Fibroblast of pulmonary artery (primary cell): ENCODE data around the gene FN3K.
A peak's percentile ranks its signal among the peaks of the same experiment; 100 is the strongest.

Experiments
- DNase-seq: peaks from one replicate; pipeline ENCODE4 v3.0.0-alpha.2; 2010; ENCODE audit warnings: low read depth
- H3K4me3 ChIP-seq: replicated peaks from 2 replicates; pipeline ENCODE4 v1.5.1; 2011; ENCODE audit warnings: low read depth, mild to moderate bottlenecking, control low read depth, low read length, moderate library complexity
- TF ChIP-seq, protein P1 (sequence below): IDR thresholded peaks from 2 replicates; pipeline ENCODE4 v1.5.1; 2011; ENCODE audit warnings: mild to moderate bottlenecking, control low read depth, low read length, inconsistent platforms; ENCODE audit errors: missing control alignments

Gene FN3K

DNA sequence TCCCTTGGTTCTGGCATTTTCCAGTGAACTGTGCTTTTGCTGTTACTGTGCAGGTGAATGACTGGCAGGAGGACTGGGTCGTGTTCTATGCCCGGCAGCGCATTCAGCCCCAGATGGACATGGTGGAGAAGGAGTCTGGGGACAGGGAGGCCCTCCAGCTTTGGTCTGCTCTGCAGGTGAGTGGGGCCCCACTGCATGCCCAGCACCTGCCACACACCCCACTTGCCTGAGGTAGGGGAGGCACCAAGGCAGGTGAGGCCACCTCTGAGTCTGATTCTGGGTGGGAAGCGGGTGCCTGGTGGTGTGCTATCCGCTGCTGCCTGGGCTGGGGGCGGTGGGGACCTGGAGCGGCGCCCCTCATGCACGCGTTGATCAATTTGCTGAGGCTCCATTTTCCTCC is 9.0 kb upstream of the FN3K start:
- no peak for DNase-seq
- no peak overlapping the region for H3K4me3 ChIP-seq

DNA sequence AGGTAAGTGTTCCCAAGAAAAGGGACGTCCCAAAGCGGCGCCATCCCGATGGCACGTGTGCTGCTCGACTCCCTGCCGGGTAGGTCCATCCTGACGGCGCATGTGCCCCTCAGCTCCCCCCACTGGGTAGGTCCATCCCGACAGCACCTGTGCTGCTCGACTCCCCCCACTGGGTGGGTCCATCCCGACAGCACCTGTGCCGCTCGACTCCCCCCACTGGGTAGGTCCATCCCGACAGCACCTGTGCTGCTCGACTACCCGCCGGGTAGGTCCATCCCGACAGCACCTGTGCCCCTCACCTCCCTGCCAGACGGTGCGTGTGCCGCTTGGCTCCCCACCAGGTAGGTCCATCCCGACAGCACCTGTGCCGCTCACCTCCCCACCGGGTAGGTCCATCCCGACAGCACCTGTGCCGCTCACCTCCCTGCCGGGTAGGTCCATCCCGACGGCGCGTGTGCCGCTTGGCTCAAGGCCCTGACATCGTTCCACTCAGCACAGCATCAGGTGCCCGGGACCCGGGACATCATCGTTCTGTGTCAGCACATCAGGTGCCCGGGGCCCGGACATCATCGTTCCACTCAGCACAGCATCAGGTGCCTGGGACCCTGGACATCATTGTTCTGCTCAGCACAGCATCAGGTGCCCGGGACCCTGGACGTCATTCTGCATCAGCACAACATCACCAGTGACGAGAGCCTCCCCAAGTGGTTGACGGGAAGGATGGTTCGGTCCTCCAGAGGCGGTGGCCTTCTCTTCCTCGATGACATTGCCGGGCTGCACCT is 5.7 kb upstream of the FN3K start:
- H3K4me3 ChIP-seq = no peak overlapping the region
- no peak for DNase-seq
- TF ChIP-seq, protein P1, sequence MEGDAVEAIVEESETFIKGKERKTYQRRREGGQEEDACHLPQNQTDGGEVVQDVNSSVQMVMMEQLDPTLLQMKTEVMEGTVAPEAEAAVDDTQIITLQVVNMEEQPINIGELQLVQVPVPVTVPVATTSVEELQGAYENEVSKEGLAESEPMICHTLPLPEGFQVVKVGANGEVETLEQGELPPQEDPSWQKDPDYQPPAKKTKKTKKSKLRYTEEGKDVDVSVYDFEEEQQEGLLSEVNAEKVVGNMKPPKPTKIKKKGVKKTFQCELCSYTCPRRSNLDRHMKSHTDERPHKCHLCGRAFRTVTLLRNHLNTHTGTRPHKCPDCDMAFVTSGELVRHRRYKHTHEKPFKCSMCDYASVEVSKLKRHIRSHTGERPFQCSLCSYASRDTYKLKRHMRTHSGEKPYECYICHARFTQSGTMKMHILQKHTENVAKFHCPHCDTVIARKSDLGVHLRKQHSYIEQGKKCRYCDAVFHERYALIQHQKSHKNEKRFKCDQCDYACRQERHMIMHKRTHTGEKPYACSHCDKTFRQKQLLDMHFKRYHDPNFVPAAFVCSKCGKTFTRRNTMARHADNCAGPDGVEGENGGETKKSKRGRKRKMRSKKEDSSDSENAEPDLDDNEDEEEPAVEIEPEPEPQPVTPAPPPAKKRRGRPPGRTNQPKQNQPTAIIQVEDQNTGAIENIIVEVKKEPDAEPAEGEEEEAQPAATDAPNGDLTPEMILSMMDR = no peak

More for the DNA sequence above, 9.0 kb upstream of the FN3K start:
- TF ChIP-seq, protein P1 = no peak

DNA sequence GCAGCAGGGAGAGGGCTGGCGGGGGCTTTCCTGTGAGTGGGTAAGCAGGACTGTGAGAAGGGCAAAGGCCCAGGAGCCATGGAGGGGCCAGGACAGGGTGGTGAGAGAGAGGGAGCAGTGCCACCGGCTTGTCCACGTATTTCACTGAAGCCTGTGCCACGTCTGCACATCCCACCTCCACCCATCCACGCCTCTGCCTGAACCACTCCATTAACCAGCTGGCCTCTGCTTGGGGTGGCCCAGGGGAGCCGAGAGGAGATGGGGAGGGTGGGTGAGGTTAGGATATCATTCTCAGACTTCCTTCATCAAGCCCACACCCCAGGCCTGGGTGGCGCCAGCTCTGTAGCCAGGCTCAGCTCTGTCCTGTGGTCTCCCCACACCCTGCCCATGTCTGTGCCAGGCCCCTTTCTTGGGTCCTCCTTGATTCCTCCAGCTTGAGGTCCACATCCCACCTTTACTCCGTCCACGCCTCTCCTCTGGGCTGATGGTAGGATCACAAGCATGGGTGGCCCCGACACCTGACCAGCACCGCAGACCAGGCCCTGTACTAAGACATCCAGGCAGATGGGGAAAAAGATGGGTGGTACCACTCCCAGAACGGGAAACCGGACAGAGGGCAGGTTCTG is 3.2 kb upstream of the FN3K start:
- TF ChIP-seq, protein P1 = no peak
- H3K4me3 ChIP-seq = no peak overlapping the region
- DNase-seq = no peak

DNA sequence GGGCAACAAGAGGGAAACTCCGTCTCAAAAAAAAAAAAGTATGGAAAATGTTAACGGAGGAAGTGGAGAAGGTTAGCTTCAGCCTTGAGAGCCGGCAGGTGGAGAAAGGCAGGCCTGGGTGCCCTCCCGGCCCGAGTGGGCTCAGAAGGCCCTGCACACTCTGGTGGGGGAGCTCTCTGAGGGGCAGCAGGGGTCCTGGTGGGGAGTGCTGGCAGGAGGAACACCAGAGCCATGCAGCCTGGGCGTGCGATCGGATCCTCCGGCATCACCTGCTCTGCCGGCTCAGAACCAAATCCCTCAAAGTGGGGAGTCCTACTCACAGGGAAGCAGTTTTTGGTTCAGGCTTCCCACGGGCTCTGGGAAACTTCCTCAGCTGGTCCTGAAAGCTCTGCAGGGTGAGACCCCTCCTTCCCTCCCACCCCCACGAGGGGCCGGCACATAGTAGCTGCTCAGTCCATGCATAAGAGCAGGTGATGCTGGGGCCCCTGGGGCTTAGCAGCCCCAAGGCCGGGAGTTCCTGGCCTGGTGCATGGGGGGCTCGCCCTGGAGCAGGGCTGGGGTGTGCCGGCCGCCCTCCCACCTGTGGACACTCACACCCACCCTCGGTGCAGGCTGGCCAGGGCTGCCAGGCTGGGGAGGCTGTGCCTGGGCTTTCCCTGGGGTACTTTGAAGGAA is 1.2 kb downstream of the FN3K start:
- no peak for DNase-seq
- TF ChIP-seq, protein P1 = no peak
- H3K4me3 ChIP-seq = no peak overlapping the region

DNA sequence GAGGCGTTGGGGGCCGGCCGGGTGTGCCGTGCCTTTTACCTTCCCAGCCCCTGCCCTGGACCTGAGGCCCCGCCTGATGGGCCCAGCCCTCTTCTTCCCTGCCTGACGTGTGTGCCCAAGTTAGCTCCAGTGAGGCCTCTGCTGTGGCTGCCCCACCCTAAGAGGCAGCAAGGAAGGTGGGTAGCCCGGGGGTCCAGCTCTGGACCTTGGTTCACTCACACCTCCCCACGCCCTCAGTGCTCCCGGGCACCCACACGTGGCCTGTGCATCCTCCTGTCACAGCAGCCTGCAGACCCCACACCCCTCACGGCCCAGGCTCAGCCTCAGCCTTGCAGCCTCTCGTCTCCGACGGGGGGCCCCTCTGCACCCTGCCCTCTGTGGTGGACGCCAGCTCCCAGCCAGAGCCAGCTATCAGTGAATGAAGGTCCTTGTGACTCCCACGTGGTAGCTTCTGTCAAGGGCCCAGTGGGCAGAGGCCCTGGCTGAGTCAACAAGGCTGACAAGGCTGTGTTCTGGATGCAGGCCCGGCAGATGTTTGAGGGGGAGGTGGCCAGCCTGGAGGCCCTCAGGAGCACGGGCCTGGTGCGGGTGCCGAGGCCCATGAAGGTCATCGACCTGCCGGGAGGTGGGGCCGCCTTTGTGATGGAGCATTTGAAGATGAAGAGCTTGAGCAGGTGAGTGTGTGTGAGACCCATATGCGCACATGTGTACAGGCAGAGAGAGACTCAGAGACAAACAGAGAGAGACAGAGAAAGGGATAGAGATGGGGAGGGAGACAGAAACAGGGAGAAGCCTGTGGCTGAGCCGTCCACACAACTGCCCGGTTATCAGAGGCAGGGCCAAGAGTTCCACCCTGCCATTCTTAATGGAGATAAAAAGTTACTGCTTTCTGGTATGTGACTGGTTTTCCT is 2.8 kb downstream of the FN3K start:
- peak; percentile 57 for DNase-seq
- TF ChIP-seq, protein P1 = no peak
- H3K4me3 ChIP-seq = no peak overlapping the region

DNA sequence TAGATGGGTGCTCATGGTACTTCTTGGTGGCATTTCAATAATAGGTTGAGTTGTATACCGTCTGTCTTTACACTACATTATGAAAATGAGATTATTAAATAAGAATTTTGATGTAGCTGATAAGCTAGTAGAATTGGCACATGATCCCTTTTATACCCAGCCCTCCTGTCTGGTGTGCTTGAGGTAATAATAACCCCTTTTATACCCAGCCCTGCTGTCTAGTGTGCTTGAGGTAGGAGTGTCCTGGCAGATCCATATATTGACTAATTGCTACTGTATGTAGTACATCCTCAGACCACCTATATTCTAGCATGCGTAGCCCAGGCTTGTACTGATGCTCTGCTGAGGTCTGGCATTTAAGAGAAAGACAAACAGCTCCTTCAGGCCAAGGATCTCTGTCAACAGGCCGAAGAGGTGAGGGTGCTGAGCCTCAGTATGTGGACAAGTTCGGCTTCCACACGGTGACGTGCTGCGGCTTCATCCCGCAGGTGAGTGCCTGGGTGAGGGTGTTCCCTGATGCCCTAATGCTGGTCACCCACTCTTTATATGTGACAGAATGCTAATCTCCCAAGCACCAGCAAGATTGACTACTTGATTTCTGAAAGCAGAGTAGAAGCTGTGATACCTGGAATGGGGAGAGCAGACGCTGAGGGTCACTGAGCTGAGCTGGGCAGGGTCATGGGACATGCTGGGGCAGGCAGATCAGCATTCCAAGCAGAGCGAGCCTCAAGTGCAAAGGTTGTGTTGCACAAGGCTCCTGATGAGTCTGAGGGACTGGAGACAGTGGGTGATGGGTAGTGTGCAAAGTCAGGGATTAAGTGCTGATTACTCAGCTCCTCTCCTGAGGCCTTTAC is 5.7 kb downstream of the FN3K start:
- no peak overlapping the region for H3K4me3 ChIP-seq
- DNase-seq = no peak
- TF ChIP-seq, protein P1 = no peak
